Measurements from ENCODE around the gene ARHGAP10.
A peak's percentile ranks its signal among the peaks of the same experiment; 100 is the strongest.

The ARHGAP10 gene

GRCh38 chr4:147765121-147765529 is 33.2 kb downstream of the ARHGAP10 start:
- Histone ChIP-seq H3K36me3 (ENCODE audit: control insufficient read depth in 1 of 2, insufficient read depth in 2 of 2, low read length in 2 of 2) (no peaks in the 10 kb centered on the region), H3K4me3 (ENCODE audit: low read depth in 1 of 2, low read length in 2 of 2) (no peak overlapping the region)

GRCh38 chr4:147768113-147768512 is 36.2 kb downstream of the ARHGAP10 start:
- H3K4me3 ChIP-seq (ENCODE audit: low read depth in 1 of 2, low read length in 2 of 2) = no peak overlapping the region
- H3K27ac ChIP-seq (ENCODE audit: low read depth, low read length) = no peak overlapping the region
- H3K9ac ChIP-seq (ENCODE audit: low read depth in 1 of 2, low read length in 2 of 2) = no peak overlapping the region
- H3K9me3 ChIP-seq (ENCODE audit: control insufficient read depth in 1 of 2, low read length in 2 of 2) = no peaks in the 10 kb centered on the region
- H3K36me3 ChIP-seq (ENCODE audit: control insufficient read depth in 1 of 2, insufficient read depth in 2 of 2, low read length in 2 of 2) = no peaks in the 10 kb centered on the region
- H3K27me3 ChIP-seq (ENCODE audit: control insufficient read depth in 1 of 2, insufficient read depth in 2 of 2, low read length in 2 of 2) = no peaks in the 10 kb centered on the region
- peaks cover 17 to 19% of the 10 kb centered on the region in 2 donors for H3K4me1 ChIP-seq (ENCODE audit: control insufficient read depth in 1 of 2, insufficient read depth in 2 of 2, low read length in 2 of 2)

More at GRCh38 chr4:147765121-147765529, 33.2 kb downstream of the ARHGAP10 start:
- Histone ChIP-seq H3K4me1 (ENCODE audit: control insufficient read depth in 1 of 2, insufficient read depth in 2 of 2, low read length in 2 of 2) (peaks cover 10 to 14% of the 10 kb centered on the region in 2 donors), H3K27ac (ENCODE audit: low read depth, low read length) (no peak overlapping the region), H3K27me3 (ENCODE audit: control insufficient read depth in 1 of 2, insufficient read depth in 2 of 2, low read length in 2 of 2) (no peaks in the 10 kb centered on the region), H3K9me3 (ENCODE audit: control insufficient read depth in 1 of 2, low read length in 2 of 2) (no peaks in the 10 kb centered on the region), H3K9ac (ENCODE audit: low read depth in 1 of 2, low read length in 2 of 2) (no peak overlapping the region)

GRCh38 chr4:147769386-147769785 is 37.5 kb downstream of the ARHGAP10 start:
- Histone ChIP-seq H3K27ac (ENCODE audit: low read depth, low read length) (no peak overlapping the region), H3K9ac (ENCODE audit: low read depth in 1 of 2, low read length in 2 of 2) (no peak overlapping the region), H3K9me3 (ENCODE audit: control insufficient read depth in 1 of 2, low read length in 2 of 2) (no peaks in the 10 kb centered on the region), H3K4me1 (ENCODE audit: control insufficient read depth in 1 of 2, insufficient read depth in 2 of 2, low read length in 2 of 2) (peaks cover 19 to 22% of the 10 kb centered on the region in 2 donors), H3K4me3 (ENCODE audit: low read depth in 1 of 2, low read length in 2 of 2) (no peak overlapping the region), H3K27me3 (ENCODE audit: control insufficient read depth in 1 of 2, insufficient read depth in 2 of 2, low read length in 2 of 2) (no peaks in the 10 kb centered on the region), H3K36me3 (ENCODE audit: control insufficient read depth in 1 of 2, insufficient read depth in 2 of 2, low read length in 2 of 2) (no peaks in the 10 kb centered on the region)

- Histone ChIP-seq H3K9me3 (ENCODE audit: control insufficient read depth in 1 of 2, low read length in 2 of 2) (no peaks in the 10 kb centered on the region), H3K27ac (ENCODE audit: low read depth, low read length) (no peak overlapping the region), H3K4me3 (ENCODE audit: low read depth in 1 of 2, low read length in 2 of 2) (no peak overlapping the region), H3K9ac (ENCODE audit: low read depth in 1 of 2, low read length in 2 of 2) (no peak overlapping the region), H3K4me1 (ENCODE audit: control insufficient read depth in 1 of 2, insufficient read depth in 2 of 2, low read length in 2 of 2) (peaks cover 22 to 30% of the 10 kb centered on the region in 2 donors), H3K27me3 (ENCODE audit: control insufficient read depth in 1 of 2, insufficient read depth in 2 of 2, low read length in 2 of 2) (no peaks in the 10 kb centered on the region), H3K36me3 (ENCODE audit: control insufficient read depth in 1 of 2, insufficient read depth in 2 of 2, low read length in 2 of 2) (no peaks in the 10 kb centered on the region)
These were observed 38.9 kb downstream of the ARHGAP10 start for GRCh38 chr4:147770831-147771230.

GRCh38 chr4:147772056-147772455 is 40.2 kb downstream of the ARHGAP10 start:
- H3K27ac ChIP-seq (ENCODE audit: low read depth, low read length) = no peak overlapping the region
- no peaks in the 10 kb centered on the region for H3K36me3 ChIP-seq (ENCODE audit: control insufficient read depth in 1 of 2, insufficient read depth in 2 of 2, low read length in 2 of 2)
- H3K4me1 ChIP-seq (ENCODE audit: control insufficient read depth in 1 of 2, insufficient read depth in 2 of 2, low read length in 2 of 2) = peaks cover 26 to 31% of the 10 kb centered on the region in 2 donors
- no peaks in the 10 kb centered on the region for H3K9me3 ChIP-seq (ENCODE audit: control insufficient read depth in 1 of 2, low read length in 2 of 2)
- no peaks in the 10 kb centered on the region for H3K27me3 ChIP-seq (ENCODE audit: control insufficient read depth in 1 of 2, insufficient read depth in 2 of 2, low read length in 2 of 2)
- H3K4me3 ChIP-seq (ENCODE audit: low read depth in 1 of 2, low read length in 2 of 2) = no peak overlapping the region
- no peak overlapping the region for H3K9ac ChIP-seq (ENCODE audit: low read depth in 1 of 2, low read length in 2 of 2)

- Histone ChIP-seq H3K27me3 (ENCODE audit: control insufficient read depth in 1 of 2, insufficient read depth in 2 of 2, low read length in 2 of 2) (no peaks in the 10 kb centered on the region), H3K4me3 (ENCODE audit: low read depth in 1 of 2, low read length in 2 of 2) (no peak overlapping the region), H3K4me1 (ENCODE audit: control insufficient read depth in 1 of 2, insufficient read depth in 2 of 2, low read length in 2 of 2) (peaks cover 30 to 34% of the 10 kb centered on the region in 2 donors), H3K36me3 (ENCODE audit: control insufficient read depth in 1 of 2, insufficient read depth in 2 of 2, low read length in 2 of 2) (no peaks in the 10 kb centered on the region), H3K9me3 (ENCODE audit: control insufficient read depth in 1 of 2, low read length in 2 of 2) (no peaks in the 10 kb centered on the region), H3K9ac (ENCODE audit: low read depth in 1 of 2, low read length in 2 of 2) (no peak overlapping the region), H3K27ac (ENCODE audit: low read depth, low read length) (no peak overlapping the region)
These were observed 40.6 kb downstream of the ARHGAP10 start for GRCh38 chr4:147772459-147772969.

- H3K27ac ChIP-seq (ENCODE audit: low read depth, low read length) = no peak overlapping the region
- H3K36me3 ChIP-seq (ENCODE audit: control insufficient read depth in 1 of 2, insufficient read depth in 2 of 2, low read length in 2 of 2) = no peaks in the 10 kb centered on the region
- no peak overlapping the region for H3K9ac ChIP-seq (ENCODE audit: low read depth in 1 of 2, low read length in 2 of 2)
- no peak overlapping the region for H3K4me3 ChIP-seq (ENCODE audit: low read depth in 1 of 2, low read length in 2 of 2)
- H3K9me3 ChIP-seq (ENCODE audit: control insufficient read depth in 1 of 2, low read length in 2 of 2) = no peaks in the 10 kb centered on the region
- H3K4me1 ChIP-seq (ENCODE audit: control insufficient read depth in 1 of 2, insufficient read depth in 2 of 2, low read length in 2 of 2) = peaks cover 30 to 32% of the 10 kb centered on the region in 2 donors
- H3K27me3 ChIP-seq (ENCODE audit: control insufficient read depth in 1 of 2, insufficient read depth in 2 of 2, low read length in 2 of 2) = no peaks in the 10 kb centered on the region
These were observed 41.6 kb downstream of the ARHGAP10 start for GRCh38 chr4:147773261-147774184.

- Histone ChIP-seq H3K9me3 (ENCODE audit: control insufficient read depth in 1 of 2, low read length in 2 of 2) (no peaks in the 10 kb centered on the region), H3K36me3 (ENCODE audit: control insufficient read depth in 1 of 2, insufficient read depth in 2 of 2, low read length in 2 of 2) (no peaks in the 10 kb centered on the region), H3K4me3 (ENCODE audit: low read depth in 1 of 2, low read length in 2 of 2) (peak overlapping the region; percentile 2 to 27), H3K4me1 (ENCODE audit: control insufficient read depth in 1 of 2, insufficient read depth in 2 of 2, low read length in 2 of 2) (peaks cover 30% of the 10 kb centered on the region in 2 donors), H3K9ac (ENCODE audit: low read depth in 1 of 2, low read length in 2 of 2) (no peak overlapping the region), H3K27ac (ENCODE audit: low read depth, low read length) (no peak overlapping the region), H3K27me3 (ENCODE audit: control insufficient read depth in 1 of 2, insufficient read depth in 2 of 2, low read length in 2 of 2) (no peaks in the 10 kb centered on the region)
These were observed 44.8 kb downstream of the ARHGAP10 start for GRCh38 chr4:147776716-147777115.

GRCh38 chr4:147777456-147778091 is 45.7 kb downstream of the ARHGAP10 start:
- Histone ChIP-seq H3K9ac (ENCODE audit: low read depth in 1 of 2, low read length in 2 of 2) (no peak overlapping the region), H3K4me3 (ENCODE audit: low read depth in 1 of 2, low read length in 2 of 2) (no peak overlapping the region), H3K4me1 (ENCODE audit: control insufficient read depth in 1 of 2, insufficient read depth in 2 of 2, low read length in 2 of 2) (peaks cover 22 to 23% of the 10 kb centered on the region in 2 donors), H3K9me3 (ENCODE audit: control insufficient read depth in 1 of 2, low read length in 2 of 2) (no peaks in the 10 kb centered on the region), H3K36me3 (ENCODE audit: control insufficient read depth in 1 of 2, insufficient read depth in 2 of 2, low read length in 2 of 2) (no peaks in the 10 kb centered on the region), H3K27ac (ENCODE audit: low read depth, low read length) (no peak overlapping the region), H3K27me3 (ENCODE audit: control insufficient read depth in 1 of 2, insufficient read depth in 2 of 2, low read length in 2 of 2) (no peaks in the 10 kb centered on the region)

- Histone ChIP-seq H3K27me3 (ENCODE audit: control insufficient read depth in 1 of 2, insufficient read depth in 2 of 2, low read length in 2 of 2) (no peaks in the 10 kb centered on the region), H3K9me3 (ENCODE audit: control insufficient read depth in 1 of 2, low read length in 2 of 2) (no peaks in the 10 kb centered on the region), H3K36me3 (ENCODE audit: control insufficient read depth in 1 of 2, insufficient read depth in 2 of 2, low read length in 2 of 2) (no peaks in the 10 kb centered on the region), H3K27ac (ENCODE audit: low read depth, low read length) (no peak overlapping the region), H3K4me1 (ENCODE audit: control insufficient read depth in 1 of 2, insufficient read depth in 2 of 2, low read length in 2 of 2) (peaks cover 15 to 19% of the 10 kb centered on the region in 2 donors), H3K9ac (ENCODE audit: low read depth in 1 of 2, low read length in 2 of 2) (no peak overlapping the region), H3K4me3 (ENCODE audit: low read depth in 1 of 2, low read length in 2 of 2) (no peak overlapping the region)
These were observed 47.1 kb downstream of the ARHGAP10 start for GRCh38 chr4:147778942-147779341.

All from duodenal mucosa (tissue), 2 donors.